SK-N-SH (cell line): ENCODE data around the gene ANKRD13B. TPM values are rescaled to one million over a fixed set of nuclear protein-coding genes. Genes with fewer than 3 reads are reported as not detected.

ENCODE experiments used
- CTCF ChIA-PET: fragments of 300-600, 350-600 bp; formaldehyde crosslinking; extraction: SDS; loops from one replicate; lab custom pipeline; 2021; lab: Yijun Ruan, JAX
- POLR2A ChIA-PET: fragments of 350-600 bp; sonication (Branson Sonifier 250); formaldehyde crosslinking; extraction: SDS; loops from one replicate; lab custom pipeline; 2020; ENCODE audit warnings: antibody characterized with exemption, inconsistent platforms; lab: Yijun Ruan, JAX
- DNase-seq: peaks from one replicate; pipeline ENCODE4 v3.0.0; 2012
- H2AFZ ChIP-seq: fragments of 200-600 bp; sonication (generic); 2 replicates; pipeline ENCODE4 v1.8.1; 2016; ENCODE audit warnings: antibody characterized with exemption, mild to moderate bottlenecking, low read depth
- H3F3A ChIP-seq: fragments of 200-600 bp; sonication (generic); replicated peaks from 2 replicates; pipeline ENCODE3; 2016; ENCODE audit warnings: antibody characterized with exemption, mild to moderate bottlenecking; ENCODE audit not compliant: insufficient read depth
- H3K27ac ChIP-seq, 2 experiments: fragments of 200-500 bp in 1 of 2; fragments of 200-600 bp in 1 of 2; sonication (Bioruptor generic) in 1 of 2; sonication (generic), shearing (Covaris generic) in 1 of 2; 2 replicates each; pipeline versions ENCODE4 v1.5.1 to v1.6.1; 2014 to 2016; ENCODE audit warnings: low read depth in 2 of 2, inconsistent platforms in 1 of 2, low read length in 1 of 2, mild to moderate bottlenecking in 1 of 2, mixed read lengths in 1 of 2
- H3K27me3 ChIP-seq: fragments of 200-600 bp; sonication (generic), shearing (Covaris generic); 2 replicates; pipeline ENCODE4 v1.6.1; 2016; ENCODE audit warnings: mixed run types; ENCODE audit not compliant: insufficient read depth
- H3K36me3 ChIP-seq, 2 experiments: fragments of 200-500 bp in 1 of 2; fragments of 200-600 bp in 1 of 2; sonication (Bioruptor generic) in 1 of 2; sonication (generic) in 1 of 2; replicated peaks in 1 of 2; 2 replicates each; pipeline versions ENCODE3 to v1.5.1; 2014 to 2016; ENCODE audit warnings: low read length in 1 of 2, mild to moderate bottlenecking in 1 of 2; ENCODE audit not compliant: insufficient read depth in 2 of 2, control insufficient read depth in 1 of 2
- H3K4me1 ChIP-seq, 2 experiments: fragments of 200-500 bp in 1 of 2; fragments of 200-600 bp in 1 of 2; sonication (Bioruptor generic) in 1 of 2; sonication (generic), shearing (Covaris generic) in 1 of 2; 2 replicates each; pipeline versions ENCODE4 v1.5.1 to v1.6.1; 2014 to 2016; ENCODE audit warnings: low read depth in 1 of 2, low read length in 1 of 2, mixed run types in 1 of 2; ENCODE audit not compliant: insufficient read depth in 2 of 2, control insufficient read depth in 1 of 2
- H3K4me2 ChIP-seq: fragments of 200-600 bp; sonication (generic), shearing (Covaris generic); 2 replicates; pipeline ENCODE4 v1.6.1; 2017; ENCODE audit warnings: mixed run types
- H3K4me3 ChIP-seq, 2 experiments: fragments of 200-500 bp in 1 of 2; fragments of 200-600 bp in 1 of 2; sonication (Bioruptor generic) in 1 of 2; sonication (generic), shearing (Covaris generic) in 1 of 2; 2 replicates each; pipeline versions ENCODE4 v1.5.1 to v1.8.1; 2014 to 2016; ENCODE audit warnings: low read depth in 2 of 2, inconsistent platforms in 1 of 2, low read length in 1 of 2, mild to moderate bottlenecking in 1 of 2, mixed read lengths in 1 of 2, moderate library complexity in 1 of 2
- H3K79me2 ChIP-seq: fragments of 200-600 bp; sonication (generic); 2 replicates; pipeline ENCODE4 v1.8.1; 2017; ENCODE audit warnings: mild to moderate bottlenecking; ENCODE audit not compliant: insufficient read depth
- H3K9ac ChIP-seq: fragments of 200-600 bp; sonication (generic); 2 replicates; pipeline ENCODE4 v1.6.1; 2017; ENCODE audit warnings: mixed run types
- H3K9me2 ChIP-seq: fragments of 200-600 bp; sonication (generic); 2 replicates; pipeline ENCODE4 v1.6.1; 2017; ENCODE audit warnings: mixed run types
- H3K9me3 ChIP-seq: fragments of 200-600 bp; sonication (generic); 2 replicates; pipeline ENCODE4 v1.6.1; 2017; ENCODE audit warnings: mixed run types, mild to moderate bottlenecking, moderate library complexity
- H4K20me1 ChIP-seq: fragments of 200-600 bp; sonication (generic); 2 replicates; pipeline ENCODE4 v1.6.1; 2017; ENCODE audit warnings: mild to moderate bottlenecking, mixed run types; ENCODE audit not compliant: insufficient read depth
- CHD2 ChIP-seq: fragments of 150-350 bp; IDR thresholded peaks from 2 replicates; pipeline ENCODE4 v1.6.1; 2018; ENCODE audit warnings: low read length; ENCODE audit not compliant: partially characterized antibody
- EP300 ChIP-seq, 2 experiments: IDR thresholded peaks; 2 replicates each; pipeline versions ENCODE4 v1.4.0 to v1.6.1; 2012; ENCODE audit warnings: borderline replicate concordance in 1 of 2, low read depth in 1 of 2, low read length in 1 of 2
- FOSL2 ChIP-seq: IDR thresholded peaks from 2 replicates; pipeline ENCODE4 v1.4.0; 2012; ENCODE audit warnings: low read depth, mild to moderate bottlenecking, moderate library complexity, borderline replicate concordance
- MEF2A ChIP-seq: IDR thresholded peaks from 2 replicates; pipeline ENCODE4 v1.4.0; 2012; ENCODE audit warnings: low read depth, borderline replicate concordance
- NFIC ChIP-seq: IDR thresholded peaks from 2 replicates; pipeline ENCODE4 v1.4.0; 2012; ENCODE audit warnings: borderline replicate concordance
- POLR2AphosphoS5 ChIP-seq: IDR thresholded peaks from 2 replicates; pipeline ENCODE4 v1.6.1; 2012; ENCODE audit warnings: low read depth, low read length
- RAD21 ChIP-seq: IDR thresholded peaks from 2 replicates; pipeline ENCODE4 v1.6.1; 2012; ENCODE audit warnings: mild to moderate bottlenecking, low read length
- RCOR1 ChIP-seq: fragments of 150-350 bp; IDR thresholded peaks from 2 replicates; pipeline ENCODE4 v1.6.1; 2017; ENCODE audit warnings: antibody characterized with exemption, low read length
- REST ChIP-seq: IDR thresholded peaks from 2 replicates; pipeline ENCODE4 v1.6.1; 2012; ENCODE audit warnings: mild to moderate bottlenecking, low read depth, low read length, moderate library complexity
- TCF12 ChIP-seq: IDR thresholded peaks from 2 replicates; pipeline ENCODE4 v1.4.0; 2012
- TEAD4 ChIP-seq: IDR thresholded peaks from 2 replicates; pipeline ENCODE4 v1.4.0; 2012; ENCODE audit warnings: mild to moderate bottlenecking, borderline replicate concordance; ENCODE audit not compliant: insufficient read depth
- YY1 ChIP-seq: IDR thresholded peaks from 2 replicates; pipeline ENCODE4 v1.4.0; 2012; ENCODE audit warnings: low read depth, mild to moderate bottlenecking
- WGBS: methylation state at CpG from one replicate; pipeline ENCODE4 v1.1.6; 2017; ENCODE audit warnings: low lambda C conversion rate; 5-methylcytosine and 5-hydroxymethylcytosine counted together
- polyA plus RNA-seq, 3 experiments: library from polyadenylated mRNA; depleted of rRNA; stranded (reverse); fragments of >200 nt; gene quantifications; 2 replicates each; pipeline ENCODE4 v1.2.3, GENCODE V29; 2012

ANKRD13B gene
- polyA plus RNA-seq, 1 of the 3 experiments (the other 2 are of a cell fraction): 16.1 TPM

DNA sequence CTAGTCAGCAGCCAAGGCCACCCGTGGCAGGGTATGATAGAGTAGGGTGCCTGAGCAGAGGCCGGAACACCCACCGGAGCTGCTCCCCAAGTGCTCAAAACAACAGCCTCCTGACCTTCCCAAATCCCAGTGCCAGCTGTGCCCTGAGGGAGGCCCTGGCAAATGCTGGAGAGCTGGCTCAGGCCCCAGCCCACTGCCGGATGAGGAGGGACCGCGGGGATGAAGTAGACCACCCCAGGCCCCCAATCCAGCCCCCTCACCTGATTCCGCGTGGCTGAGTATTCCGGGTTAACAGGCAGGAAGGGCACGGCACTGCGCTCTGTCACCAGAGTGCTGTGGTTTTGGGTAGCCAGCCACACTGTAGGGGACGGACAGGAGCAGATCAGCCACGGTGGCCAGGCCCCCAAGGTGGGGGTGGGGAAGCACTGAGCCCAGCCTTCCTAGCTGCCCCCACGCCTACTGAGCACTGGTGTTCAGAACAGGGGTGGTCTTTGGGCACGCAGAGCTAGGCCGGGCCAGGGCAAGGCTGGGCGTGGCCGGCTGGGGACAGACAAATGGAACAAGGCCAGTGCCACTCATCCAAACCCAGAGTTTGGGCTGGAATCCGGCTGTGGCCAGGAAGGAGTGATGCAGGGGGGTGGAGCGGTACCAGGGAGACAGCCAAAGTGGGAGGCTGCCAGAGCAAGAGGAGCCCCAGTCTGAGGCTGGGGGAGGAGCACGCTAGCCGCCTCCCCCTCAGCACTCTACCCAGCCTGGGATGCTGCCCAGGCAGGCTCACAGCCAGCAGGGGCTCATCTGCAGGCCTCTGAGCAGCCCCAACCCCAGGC, 15.3 kb upstream of the ANKRD13B start (continued):
- TF ChIP-seq REST: no peak
- TF ChIP-seq EP300 (IDR thresholded peaks at IDR 0.05; ENCODE audit: borderline replicate concordance in 1 of 2, low read depth in 1 of 2, low read length in 1 of 2): no peak

DNA sequence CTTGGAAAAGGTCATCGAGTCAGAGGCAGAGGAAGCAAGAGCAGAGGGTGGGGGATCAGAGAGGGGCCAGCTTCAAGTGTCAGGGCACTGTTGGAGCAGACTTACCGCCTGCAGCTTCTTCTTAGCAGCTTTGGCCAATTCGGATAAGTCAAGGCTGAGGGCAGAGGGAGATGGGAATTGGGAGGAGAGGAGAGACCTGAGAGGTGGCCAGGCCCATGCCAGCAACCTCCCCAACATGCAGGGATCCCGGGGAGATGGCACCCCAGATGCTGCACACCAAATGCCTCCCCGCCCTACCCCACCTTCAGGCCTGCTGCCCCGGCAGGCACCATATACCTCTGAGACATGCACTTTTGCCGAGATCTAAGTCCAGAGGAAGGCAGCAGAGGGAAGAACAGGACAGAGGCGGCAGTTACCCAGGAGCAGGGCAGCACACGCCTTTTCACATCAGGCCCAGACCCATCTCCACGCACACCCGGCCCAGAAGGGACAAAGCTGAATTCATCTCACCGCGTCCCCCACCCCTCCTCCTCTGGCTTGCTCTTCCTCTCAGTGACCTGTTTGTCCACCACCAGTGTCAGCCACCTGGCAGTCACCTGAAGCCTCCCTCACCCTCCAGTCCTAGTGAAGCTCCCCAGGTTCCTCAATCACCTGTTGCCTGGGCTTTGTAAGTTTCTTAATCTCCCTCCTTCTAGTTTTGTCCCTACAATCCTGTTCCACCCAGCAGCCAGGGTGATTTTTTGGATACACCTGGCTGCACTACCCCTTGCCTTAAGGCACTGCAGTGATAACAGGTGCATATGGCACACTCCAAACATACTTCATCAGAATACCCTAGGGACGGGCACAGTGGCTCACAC, 14.1 kb upstream of the ANKRD13B start:
- TF ChIP-seq TEAD4: no peak
- H3K79me2 ChIP-seq: peaks cover 23% of the 10 kb centered on the region
- 90% methylated on average over 8 of the region's 14 CpGs for WGBS
- DNase-seq: no peak
- H3F3A ChIP-seq: peaks cover 5% of the 10 kb centered on the region
- CTCF ChIA-PET: interaction anchor here (0.8 to 12.7 kb wide), 11 partner anchors 9 to 352 kb away, joined by 3 to 166 read pairs (median 5); partner anchors contain the start of genes ABHD15, ANKRD13B and TP53I13
- no peaks in the 10 kb centered on the region for H3K27me3 ChIP-seq
- H3K9ac ChIP-seq: no peak overlapping the region
- POLR2A ChIA-PET: no interaction called here
- no peak overlapping the region for H3K27ac ChIP-seq
- H3K36me3 ChIP-seq: peaks cover 9 to 82% of the 10 kb centered on the region in 2 experiments
- peaks cover 23% of the 10 kb centered on the region for H4K20me1 ChIP-seq
- peaks cover 0 to 5% of the 10 kb centered on the region in 2 experiments; a peak in 1 of 4 replicates for H3K4me1 ChIP-seq
- no peaks in the 10 kb centered on the region for H3K9me2 ChIP-seq
- H3K4me3 ChIP-seq: no peak overlapping the region
- no peak overlapping the region for H2AFZ ChIP-seq
- no peak overlapping the region for H3K4me2 ChIP-seq
- H3K9me3 ChIP-seq: no peaks in the 10 kb centered on the region

DNA sequence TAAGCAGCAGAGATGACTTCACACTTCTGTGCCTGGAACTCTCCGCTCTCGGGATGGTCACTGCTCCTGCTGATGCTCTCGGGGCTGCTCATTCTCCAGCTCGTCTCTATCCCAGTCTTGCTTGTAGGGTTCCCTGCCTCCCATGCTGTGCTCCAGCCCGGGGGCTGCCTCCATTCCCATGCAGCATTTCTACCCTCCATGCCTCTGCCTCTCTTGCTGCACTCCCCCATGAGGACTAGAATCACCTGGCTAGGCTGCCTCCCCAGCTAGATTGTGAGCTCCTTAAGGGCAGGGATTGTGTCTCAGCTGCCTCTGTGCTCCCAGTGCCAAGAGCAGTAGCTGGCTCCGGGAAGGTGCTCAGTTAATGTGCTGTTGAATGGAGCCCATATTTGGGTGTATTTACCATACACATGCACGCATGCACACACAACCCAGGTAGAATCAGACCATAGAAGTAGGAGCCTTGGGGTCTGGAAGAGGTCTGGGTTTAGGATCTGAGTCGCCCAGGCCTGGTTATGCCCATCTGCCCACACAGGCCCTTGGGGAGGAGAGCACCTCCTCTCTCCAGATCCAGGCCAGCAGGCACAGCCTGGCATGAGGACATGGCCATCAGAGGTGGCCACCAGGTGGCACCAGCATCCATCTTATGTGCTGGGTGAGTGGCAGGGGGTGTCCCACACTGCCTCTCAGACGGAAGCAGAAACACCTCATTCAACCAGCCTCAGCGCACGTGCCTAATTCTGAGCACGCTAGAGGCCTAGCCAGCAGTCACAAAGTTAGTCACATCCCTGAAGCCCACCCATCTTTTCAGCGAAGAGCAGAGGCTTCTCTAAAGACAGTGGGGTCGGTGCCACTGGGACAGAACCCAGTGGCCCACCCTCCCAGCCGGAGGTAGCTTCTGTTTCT, 12.8 kb upstream of the ANKRD13B start:
- CTCF ChIA-PET: interaction anchor here (0.6 to 12.7 kb wide), 25 partner anchors 8 to 602 kb away, joined by 3 to 166 read pairs (median 4); partner anchors contain the start of genes ABHD15, ANKRD13B and TP53I13
- peaks cover 36% of the 10 kb centered on the region for H3K79me2 ChIP-seq
- H3K36me3 ChIP-seq: peaks cover 9 to 70% of the 10 kb centered on the region in 2 experiments
- TF ChIP-seq CHD2 (peak; percentile 33), RAD21 (peak; percentile 92), TCF12 (no peak), POLR2AphosphoS5 (no peak), YY1 (no peak), MEF2A (no peak), NFIC (no peak), REST (no peak), FOSL2 (no peak), RCOR1 (0 out of 2 replicates have a peak, but pooled peaks have one; percentile 21)

More for the DNA sequence above, 12.8 kb upstream of the ANKRD13B start:
- no peaks in the 10 kb centered on the region for H3K27me3 ChIP-seq
- 53% methylated on average over 12 of the region's 15 CpGs for WGBS
- peak overlapping the region in 1 of 2 experiments; percentile 32; a peak in 1 of 4 replicates for H3K4me3 ChIP-seq
- H3K9me2 ChIP-seq: no peaks in the 10 kb centered on the region
- H3K27ac ChIP-seq: peak overlapping the region in 1 of 2 experiments; percentile 53; a peak in 2 of 4 replicates
- H3K4me2 ChIP-seq: no peak overlapping the region
- POLR2A ChIA-PET: interaction anchor here (1.5 kb wide), 1 partner anchor 11 kb away, joined by 4 read pairs; no protein-coding TSS in a partner anchor
- peak; percentile 96 for DNase-seq
- H2AFZ ChIP-seq: no peak overlapping the region
- H3K4me1 ChIP-seq: peaks cover 2 to 17% of the 10 kb centered on the region in 2 experiments; a peak in 2 of 4 replicates
- no peaks in the 10 kb centered on the region for H3K9me3 ChIP-seq
- H3F3A ChIP-seq: peaks cover 5% of the 10 kb centered on the region
- H3K9ac ChIP-seq: no peak overlapping the region
- H4K20me1 ChIP-seq: peaks cover 36% of the 10 kb centered on the region
